Measurements from ENCODE around the gene PDZD4. TPM values are rescaled to one million over a fixed set of nuclear protein-coding genes. Genes with fewer than 3 reads are reported as not detected.
A peak's percentile ranks its signal among the peaks of the same experiment; 100 is the strongest.

The PDZD4 gene
- total RNA-seq, 1 donor = under 0.01 TPM

DNA sequence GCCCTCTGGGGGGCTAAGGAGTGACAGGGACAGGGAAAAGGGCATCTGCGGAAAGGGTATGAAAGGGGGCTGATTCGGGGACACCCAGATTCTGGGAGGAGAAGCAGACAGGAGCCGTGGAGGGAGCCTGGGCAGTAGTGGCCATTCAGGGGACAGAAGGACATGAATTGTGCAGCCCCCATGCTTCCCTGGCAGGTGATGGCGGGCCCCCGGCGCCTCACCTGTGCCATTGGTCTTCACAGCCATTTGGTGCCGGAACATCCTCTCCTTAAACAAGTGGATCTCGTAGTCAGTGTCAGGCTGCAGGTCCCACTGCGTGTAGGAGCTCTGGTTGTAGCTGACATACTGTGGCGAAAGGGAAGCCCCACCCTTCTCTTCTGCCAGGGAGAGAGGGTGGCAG lies 33.8 kb upstream of the PDZD4 start:
- TF ChIP-seq, protein P1, sequence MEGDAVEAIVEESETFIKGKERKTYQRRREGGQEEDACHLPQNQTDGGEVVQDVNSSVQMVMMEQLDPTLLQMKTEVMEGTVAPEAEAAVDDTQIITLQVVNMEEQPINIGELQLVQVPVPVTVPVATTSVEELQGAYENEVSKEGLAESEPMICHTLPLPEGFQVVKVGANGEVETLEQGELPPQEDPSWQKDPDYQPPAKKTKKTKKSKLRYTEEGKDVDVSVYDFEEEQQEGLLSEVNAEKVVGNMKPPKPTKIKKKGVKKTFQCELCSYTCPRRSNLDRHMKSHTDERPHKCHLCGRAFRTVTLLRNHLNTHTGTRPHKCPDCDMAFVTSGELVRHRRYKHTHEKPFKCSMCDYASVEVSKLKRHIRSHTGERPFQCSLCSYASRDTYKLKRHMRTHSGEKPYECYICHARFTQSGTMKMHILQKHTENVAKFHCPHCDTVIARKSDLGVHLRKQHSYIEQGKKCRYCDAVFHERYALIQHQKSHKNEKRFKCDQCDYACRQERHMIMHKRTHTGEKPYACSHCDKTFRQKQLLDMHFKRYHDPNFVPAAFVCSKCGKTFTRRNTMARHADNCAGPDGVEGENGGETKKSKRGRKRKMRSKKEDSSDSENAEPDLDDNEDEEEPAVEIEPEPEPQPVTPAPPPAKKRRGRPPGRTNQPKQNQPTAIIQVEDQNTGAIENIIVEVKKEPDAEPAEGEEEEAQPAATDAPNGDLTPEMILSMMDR (IDR thresholded peaks at IDR 0.05; ENCODE audit: extremely low read depth, low read depth, low read length) = no peak
- H3K36me3 ChIP-seq (ENCODE audit: insufficient read depth, low read length) = no peaks in the 10 kb centered on the region
- no peak overlapping the region for H3K4me3 ChIP-seq (ENCODE audit: insufficient read depth, low read length)
- peak; percentile 51 for DNase-seq (ENCODE audit: insufficient read length, low spot score, missing footprints)
- H3K27ac ChIP-seq (ENCODE audit: low read depth, low read length) = no peak overlapping the region
- H4K20me1 ChIP-seq (ENCODE audit: insufficient read depth, low read length) = no peaks in the 10 kb centered on the region
- peaks cover 6% of the 10 kb centered on the region for H3K27me3 ChIP-seq (ENCODE audit: insufficient read depth, low read length)
- no peak overlapping the region for H2AFZ ChIP-seq (ENCODE audit: low read length)
- no peaks in the 10 kb centered on the region for H3K79me2 ChIP-seq (ENCODE audit: insufficient read depth, low read length)
- no peaks in the 10 kb centered on the region for H3K9me3 ChIP-seq (ENCODE audit: low read depth, low read length)
- no peak overlapping the region for H3K4me2 ChIP-seq (ENCODE audit: insufficient read depth, low read length)
- no peaks in the 10 kb centered on the region for H3K4me1 ChIP-seq (ENCODE audit: insufficient read depth, low read length)

DNA sequence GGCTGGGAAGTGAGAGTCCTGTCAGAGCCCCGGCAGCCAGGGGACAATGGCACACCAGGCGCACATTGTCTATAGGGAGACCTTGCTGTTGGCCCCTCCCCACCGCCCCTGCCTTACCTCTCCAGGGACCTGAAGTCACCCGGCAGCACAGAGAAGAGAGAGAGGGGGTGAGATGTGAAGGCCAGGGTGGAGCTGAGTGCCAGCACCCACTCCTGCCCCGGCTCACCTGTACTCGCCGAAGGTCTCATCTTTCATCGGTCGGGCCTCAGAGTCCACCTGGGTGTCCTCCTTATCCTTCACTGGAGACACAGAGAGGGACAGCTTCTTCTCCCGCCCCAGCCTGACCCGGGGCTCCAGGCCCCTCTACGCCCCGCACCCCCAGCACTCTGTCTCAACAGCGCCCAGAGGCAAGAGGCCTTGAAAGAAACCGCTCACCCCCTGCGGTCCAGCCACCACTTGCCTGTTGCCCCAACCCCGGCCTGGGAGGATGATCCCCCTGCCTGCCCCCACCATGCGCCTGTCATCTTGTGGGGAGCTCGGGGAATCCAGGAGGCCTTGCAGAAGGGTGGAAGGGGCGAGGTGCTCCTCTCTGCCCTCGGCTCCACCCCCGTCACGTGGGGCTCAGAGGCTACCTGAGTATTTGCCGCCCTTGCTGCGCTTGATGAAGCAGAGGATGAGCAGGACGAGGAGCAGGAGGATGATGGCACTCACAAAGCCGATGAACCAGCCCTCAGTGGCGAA lies 33.1 kb upstream of the PDZD4 start:
- Histone ChIP-seq H3K36me3 (ENCODE audit: insufficient read depth, low read length) (no peaks in the 10 kb centered on the region), H4K20me1 (ENCODE audit: insufficient read depth, low read length) (no peaks in the 10 kb centered on the region), H3K4me3 (ENCODE audit: insufficient read depth, low read length) (no peak overlapping the region), H3K4me2 (ENCODE audit: insufficient read depth, low read length) (no peak overlapping the region), H3K27me3 (ENCODE audit: insufficient read depth, low read length) (peaks cover 8% of the 10 kb centered on the region), H3K79me2 (ENCODE audit: insufficient read depth, low read length) (no peaks in the 10 kb centered on the region), H2AFZ (ENCODE audit: low read length) (no peak overlapping the region), H3K9me3 (ENCODE audit: low read depth, low read length) (no peaks in the 10 kb centered on the region), H3K27ac (ENCODE audit: low read depth, low read length) (no peak overlapping the region), H3K4me1 (ENCODE audit: insufficient read depth, low read length) (no peaks in the 10 kb centered on the region)
- DNase-seq (ENCODE audit: insufficient read length, low spot score, missing footprints) = peak; percentile 62
- TF ChIP-seq, protein P1 (IDR thresholded peaks at IDR 0.05; ENCODE audit: extremely low read depth, low read depth, low read length) = no peak

DNA sequence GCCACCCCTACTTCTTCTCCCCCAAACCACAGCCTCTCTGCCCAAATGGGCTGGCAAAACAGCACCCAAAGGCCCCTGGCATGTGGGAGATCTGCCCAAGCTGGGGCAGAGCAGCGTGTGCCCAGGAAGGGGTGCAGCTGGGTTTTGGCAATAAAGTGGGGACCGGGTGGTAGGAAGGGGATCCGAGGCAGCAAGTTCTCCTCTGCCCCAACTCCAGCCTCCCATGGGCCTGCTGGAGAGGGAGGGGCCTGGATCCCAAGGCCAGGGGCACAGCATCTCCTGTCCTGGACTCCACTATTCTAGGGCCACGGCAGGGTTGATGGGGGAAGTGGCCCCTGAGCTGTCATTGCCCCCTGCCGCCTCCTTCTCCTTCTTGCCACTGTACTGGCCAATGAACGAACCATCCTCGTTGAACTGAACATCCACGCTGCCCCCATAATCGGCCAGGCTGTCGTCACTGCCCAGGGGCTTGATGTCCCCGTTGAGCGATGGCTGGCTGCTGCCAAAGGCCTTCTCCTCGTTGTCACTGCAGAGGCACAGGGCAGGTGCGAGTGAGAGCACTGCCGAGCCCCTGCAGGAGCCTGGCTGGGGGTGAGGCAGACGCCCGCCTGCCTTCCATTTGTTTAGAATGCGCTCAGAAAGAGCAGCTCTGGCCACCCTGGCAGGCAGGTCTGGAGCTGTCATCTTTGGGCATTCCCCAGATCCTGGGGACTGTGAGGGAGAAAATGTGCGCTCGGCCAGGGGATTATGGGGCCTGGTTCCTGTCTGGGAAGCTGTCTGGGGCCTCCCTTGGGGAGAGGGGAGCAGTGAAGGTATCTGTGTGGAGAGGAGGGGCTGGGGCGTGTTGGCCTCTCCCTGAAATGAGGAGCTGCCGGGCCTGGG lies 32.3 kb upstream of the PDZD4 start:
- Histone ChIP-seq H3K27me3 (ENCODE audit: insufficient read depth, low read length) (peaks cover 12% of the 10 kb centered on the region), H3K27ac (ENCODE audit: low read depth, low read length) (no peak overlapping the region), H3K9me3 (ENCODE audit: low read depth, low read length) (no peaks in the 10 kb centered on the region), H3K36me3 (ENCODE audit: insufficient read depth, low read length) (no peaks in the 10 kb centered on the region), H3K4me3 (ENCODE audit: insufficient read depth, low read length) (no peak overlapping the region), H4K20me1 (ENCODE audit: insufficient read depth, low read length) (no peaks in the 10 kb centered on the region), H3K79me2 (ENCODE audit: insufficient read depth, low read length) (no peaks in the 10 kb centered on the region), H2AFZ (ENCODE audit: low read length) (no peak overlapping the region), H3K4me2 (ENCODE audit: insufficient read depth, low read length) (no peak overlapping the region), H3K4me1 (ENCODE audit: insufficient read depth, low read length) (no peaks in the 10 kb centered on the region)
- DNase-seq (ENCODE audit: insufficient read length, low spot score, missing footprints) = peak; percentile 65
- TF ChIP-seq, protein P1 (IDR thresholded peaks at IDR 0.05; ENCODE audit: extremely low read depth, low read depth, low read length) = no peak

Data from osteoblast (primary cell).